OCI-LY1 (cell line): ENCODE measurements around the gene CRYGS.

Source experiments
- CTCF ChIP-seq: fragments of 200-600 bp; sonication (generic), shearing (Covaris generic); IDR thresholded peaks from 2 replicates; pipeline ENCODE4 v1.5.1; 2017; ENCODE audit warnings: mild to moderate bottlenecking, antibody characterized with exemption, low read length, moderate library complexity, mixed read lengths
- EZH2 ChIP-seq: fragments of 200-600 bp; sonication (generic), shearing (Covaris generic); IDR thresholded peaks from 2 replicates; pipeline ENCODE4 v1.8.0; 2017; ENCODE audit warnings: borderline replicate concordance, mixed run types, mild to moderate bottlenecking, antibody characterized with exemption, low read length, moderate library complexity, mixed read lengths

DNA sequence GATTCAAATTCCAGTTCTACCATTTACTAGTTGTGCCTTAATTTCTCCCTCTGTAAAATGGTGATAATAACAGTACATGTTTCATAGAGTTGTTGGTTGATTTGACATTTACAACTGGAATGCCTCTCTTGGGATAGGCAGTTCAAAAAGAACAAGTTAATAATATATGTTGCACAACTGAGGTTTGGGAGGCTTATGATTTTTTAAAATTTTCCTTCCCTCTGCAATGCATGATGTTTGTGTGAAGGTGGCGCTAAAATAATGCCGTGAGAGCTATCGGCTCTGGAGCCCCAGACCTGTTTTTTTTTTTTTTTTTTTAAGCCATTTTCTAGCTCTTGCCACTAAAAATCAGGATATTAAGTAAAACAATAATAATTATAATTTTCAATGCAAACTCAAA lies 44.9 kb upstream of the CRYGS start:
- peak; percentile 78 for TF ChIP-seq CTCF
- TF ChIP-seq EZH2, result no peak
